A549 (cell line): ENCODE measurements around the gene CDK10. TPM values are rescaled to one million over a fixed set of nuclear protein-coding genes. Genes with fewer than 3 reads are reported as not detected.
A peak's percentile ranks its signal among the peaks of the same experiment; 100 is the strongest.

ENCODE experiments used
- ATAC-seq, 2 experiments: fragments of 200-7000 bp in 1 of 2; fragments of >200 bp in 1 of 2; cut with Nextera tagmentation in 1 of 2; cut with Tn5 transposase in 1 of 2; 3 replicates each; pipeline versions ENCODE4 v1.8.0 to v1.9.1; 2018 to 2020; ENCODE audit warnings: mild to moderate bottlenecking in 1 of 2, moderate library complexity in 1 of 2
- CTCF ChIA-PET: fragments of 300-600 bp; sonication (Branson Sonifier 250); formaldehyde crosslinking; extraction: SDS; loops from one replicate; lab custom pipeline; 2021; ENCODE audit warnings: antibody characterized with exemption, inconsistent platforms; lab: Yijun Ruan, JAX
- POLR2A ChIA-PET: fragments of 350-600 bp; formaldehyde crosslinking; extraction: SDS; loops from one replicate; lab custom pipeline; 2021; ENCODE audit warnings: antibody characterized with exemption, inconsistent platforms; lab: Yijun Ruan, JAX
- DNase-seq, 2 experiments: peaks; one replicate each; pipeline versions ENCODE4 v3.0.0 to v3.0.0-alpha.2; 2011 to 2016; ENCODE audit warnings: low read depth in 1 of 2, low spot score in 1 of 2
- FAIRE-seq: peaks from 2 replicates; lab custom pipeline; 2011; peaks lifted over from hg19 to GRCh38; lab: Jason Lieb, UNC
- H3K27ac ChIP-seq, 2 experiments: fragments of >200 bp; sonication (Bioruptor Twin); formaldehyde crosslinking; 3 replicates each; pipeline ENCODE4 v1.5.1; 2016 to 2017
- H3K4me1 ChIP-seq: fragments of >200 bp; sonication (Bioruptor Twin); formaldehyde crosslinking; 3 replicates; pipeline ENCODE4 v1.6.1; 2016
- H3K4me2 ChIP-seq: fragments of >200 bp; sonication (Bioruptor Twin); formaldehyde crosslinking; 3 replicates; pipeline ENCODE4 v1.6.1; 2016
- H3K4me3 ChIP-seq: fragments of >200 bp; sonication (Bioruptor Twin); formaldehyde crosslinking; 3 replicates; pipeline ENCODE4 v1.5.1; 2016
- H3K9me3 ChIP-seq: fragments of >200 bp; sonication (Bioruptor Twin); formaldehyde crosslinking; 3 replicates; pipeline ENCODE4 v1.6.1; 2016
- BHLHE40 ChIP-seq: IDR thresholded peaks from 2 replicates; pipeline ENCODE4 v1.6.1; 2012; ENCODE audit warnings: low read depth, low read length, inconsistent platforms
- CHD2 ChIP-seq: fragments of 150-350 bp; IDR thresholded peaks from 2 replicates; pipeline ENCODE4 v1.6.1; 2014; ENCODE audit warnings: low read length; ENCODE audit not compliant: partially characterized antibody
- ELK1 ChIP-seq: fragments of 150-350 bp; IDR thresholded peaks from 2 replicates; pipeline ENCODE4 v1.6.1; 2014; ENCODE audit warnings: low read depth, mild to moderate bottlenecking, low read length
- ESRRA ChIP-seq: fragments of 150-350 bp; IDR thresholded peaks from 2 replicates; pipeline ENCODE4 v1.6.1; 2014; ENCODE audit warnings: mild to moderate bottlenecking, low read length, borderline replicate concordance
- HES2 ChIP-seq: fragments of >200 bp; sonication (Bioruptor Twin); formaldehyde crosslinking; IDR thresholded peaks from 2 replicates; pipeline ENCODE4 v1.6.1; 2016
- HEYL ChIP-seq: fragments of 250-450 bp; sonication (Bioruptor Pico); IDR thresholded peaks from 2 replicates; pipeline ENCODE4 v1.8.0; 2021; ENCODE audit warnings: mild to moderate bottlenecking, moderate library complexity
- HOXB13 ChIP-seq: fragments of 250-450 bp; sonication (Bioruptor Pico); IDR thresholded peaks from 2 replicates; pipeline ENCODE4 v1.5.0; 2020; ENCODE audit warnings: low read depth, mild to moderate bottlenecking, moderate library complexity
- HOXB5 ChIP-seq: fragments of 250-450 bp; sonication (Bioruptor Pico); IDR thresholded peaks from 2 replicates; pipeline ENCODE4 v1.5.0; 2020; ENCODE audit warnings: mild to moderate bottlenecking, moderate library complexity
- JUNB ChIP-seq: fragments of >200 bp; sonication (Bioruptor Twin); formaldehyde crosslinking; IDR thresholded peaks from 2 replicates; pipeline ENCODE4 v1.6.1; 2016
- KDM1A ChIP-seq: fragments of 200-600 bp; sonication (generic); IDR thresholded peaks from 2 replicates; pipeline ENCODE4 v1.6.1; 2016; ENCODE audit warnings: low read depth, mild to moderate bottlenecking
- KDM5A ChIP-seq: fragments of 200-600 bp; sonication (generic); IDR thresholded peaks from 2 replicates; pipeline ENCODE4 v1.6.1; 2016; ENCODE audit warnings: antibody characterized with exemption, mild to moderate bottlenecking
- MAX ChIP-seq: IDR thresholded peaks from 2 replicates; pipeline ENCODE4 v1.6.1; 2012
- MYC ChIP-seq: IDR thresholded peaks from 2 replicates; pipeline ENCODE4 v1.6.1; 2012; ENCODE audit warnings: mild to moderate bottlenecking, inconsistent platforms, low read length, improper control_type of control experiment, borderline replicate concordance
- NR3C1 ChIP-seq: fragments of >200 bp; sonication (Bioruptor Twin); formaldehyde crosslinking; IDR thresholded peaks from 3 replicates; pipeline ENCODE4 v1.6.1; 2017
- PBX3 ChIP-seq: IDR thresholded peaks from 2 replicates; pipeline ENCODE4 v1.6.1; 2012
- PHF8 ChIP-seq: fragments of 200-600 bp; sonication (generic); IDR thresholded peaks from 2 replicates; pipeline ENCODE4 v1.6.1; 2016; ENCODE audit warnings: low read depth, mild to moderate bottlenecking, antibody characterized with exemption, moderate library complexity, borderline replicate concordance
- RARB ChIP-seq: fragments of 250-450 bp; sonication (Bioruptor Pico); IDR thresholded peaks from 2 replicates; pipeline ENCODE4 v1.8.0; 2021; ENCODE audit warnings: mild to moderate bottlenecking, moderate library complexity
- REST ChIP-seq: fragments of 200-600 bp; sonication (generic); IDR thresholded peaks from 2 replicates; pipeline ENCODE4 v1.6.1; 2016; ENCODE audit warnings: antibody characterized with exemption, mild to moderate bottlenecking, moderate library complexity
- RFX5 ChIP-seq: fragments of 450-650 bp; IDR thresholded peaks from 2 replicates; pipeline ENCODE4 v1.7.1; 2014; ENCODE audit warnings: antibody characterized with exemption, mild to moderate bottlenecking, moderate library complexity
- TFCP2L1 ChIP-seq: fragments of 250-450 bp; sonication (Bioruptor Pico); IDR thresholded peaks from 2 replicates; pipeline ENCODE4 v1.5.0; 2021; ENCODE audit warnings: mild to moderate bottlenecking
- USF2 ChIP-seq: fragments of 450-650 bp; IDR thresholded peaks from 2 replicates; pipeline ENCODE4 v1.6.1; 2014; ENCODE audit warnings: antibody characterized with exemption
- ZSCAN20 ChIP-seq: fragments of 250-450 bp; sonication (Bioruptor Pico); IDR thresholded peaks from 2 replicates; pipeline ENCODE4 v1.8.0; 2022; ENCODE audit warnings: mild to moderate bottlenecking, moderate library complexity
- WGBS: methylation state at CpG from one replicate; pipeline ENCODE4 v1.1.6; 2017; ENCODE audit errors: missing lambda C conversion rate; 5-methylcytosine and 5-hydroxymethylcytosine counted together
- polyA plus RNA-seq, 4 experiments: library from polyadenylated mRNA; depleted of rRNA in 3 of 4; stranded (reverse); fragments of >200 nt; fragmentation: RNase III in 1 of 4; extraction: RNeasy Plus Mini Kit Qiagen cat#74134 plus additional on column Dnase treatment in 1 of 4; gene quantifications; 2 replicates in 3 of 4; 3 replicates in 1 of 4; pipeline ENCODE4 v1.2.3, GENCODE V29; 2011 to 2017

The CDK10 gene
- polyA plus RNA-seq, 2 of the 4 experiments (the other 2 are of a cell fraction) = 35.9 to 55.3 TPM

- no peaks in the 10 kb centered on the region for H3K9me3 ChIP-seq
- no peak overlapping the region for H3K4me2 ChIP-seq
- H3K4me3 ChIP-seq = no peak overlapping the region
- WGBS = 91% methylated on average over 18 of the region's 22 CpGs
- DNase-seq = no peak
- TF ChIP-seq MYC (no peak), RFX5 (no peak), HOXB5 (no peak), NR3C1 (no peak), PHF8 (no peak), ESRRA (no peak), JUNB (no peak)
- no peak for FAIRE-seq
- ChIA-PET CTCF (interaction anchor here (1.8 kb wide), 2 partner anchors 25 to 31 kb away, joined by 6 to 8 read pairs; no protein-coding TSS in a partner anchor), POLR2A (interaction anchor here (0.6 kb wide), 1 partner anchor 210 kb away, joined by 9 read pairs; no protein-coding TSS in a partner anchor)
- H3K4me1 ChIP-seq = no peaks in the 10 kb centered on the region
- ATAC-seq = peak in 1 of 2 experiments; percentile 11; a peak in 3 of 6 replicates
- H3K27ac ChIP-seq = no peak overlapping the region
Observed at GRCh38 chr16:89730610-89731234, 44.2 kb downstream of the CDK10 start.

- H3K4me1 ChIP-seq = no peaks in the 10 kb centered on the region
- FAIRE-seq (no peak), DNase-seq (no peak), ATAC-seq (peak in 1 of 2 experiments; percentile 7; a peak in 2 of 6 replicates)
- POLR2A ChIA-PET = no interaction called here
- no peak overlapping the region for H3K4me3 ChIP-seq
- CTCF ChIA-PET = interaction anchor here (0.5 to 1.8 kb wide), 5 partner anchors 8 to 81 kb away, joined by 3 to 8 read pairs (median 4); no protein-coding TSS in a partner anchor
- H3K27ac ChIP-seq = no peak overlapping the region
- no peak overlapping the region for H3K4me2 ChIP-seq
- WGBS = 89% methylated on average over 20 of the region's 24 CpGs
- TF ChIP-seq JUNB = no peak
- TF ChIP-seq HOXB13 (CRISPR knock-in tag) = no peak
- TF ChIP-seq CHD2 = no peak
- no peak for TF ChIP-seq KDM1A
- TF ChIP-seq MAX = no peak
- TF ChIP-seq ZSCAN20 = no peak
- TF ChIP-seq HOXB5 = no peak
- TF ChIP-seq HEYL = no peak
- TF ChIP-seq KDM5A = no peak
- no peak for TF ChIP-seq REST
- no peak for TF ChIP-seq TFCP2L1 (CRISPR knock-in tag)
- no peak for TF ChIP-seq HES2
- TF ChIP-seq USF2 = no peak
- no peak for TF ChIP-seq PBX3
- TF ChIP-seq RARB = no peak
- no peak for TF ChIP-seq ELK1
- no peak for TF ChIP-seq BHLHE40
- H3K9me3 ChIP-seq = no peaks in the 10 kb centered on the region
Observed at GRCh38 chr16:89732142-89732917, 45.8 kb downstream of the CDK10 start.
